ENCODE measurements around the gene SCLY. TPM values are rescaled to one million over a fixed set of nuclear protein-coding genes. Genes with fewer than 3 reads are reported as not detected.

SCLY gene
- total RNA-seq, 1 experiment from 2014 or later: 28.7 TPM

DNA sequence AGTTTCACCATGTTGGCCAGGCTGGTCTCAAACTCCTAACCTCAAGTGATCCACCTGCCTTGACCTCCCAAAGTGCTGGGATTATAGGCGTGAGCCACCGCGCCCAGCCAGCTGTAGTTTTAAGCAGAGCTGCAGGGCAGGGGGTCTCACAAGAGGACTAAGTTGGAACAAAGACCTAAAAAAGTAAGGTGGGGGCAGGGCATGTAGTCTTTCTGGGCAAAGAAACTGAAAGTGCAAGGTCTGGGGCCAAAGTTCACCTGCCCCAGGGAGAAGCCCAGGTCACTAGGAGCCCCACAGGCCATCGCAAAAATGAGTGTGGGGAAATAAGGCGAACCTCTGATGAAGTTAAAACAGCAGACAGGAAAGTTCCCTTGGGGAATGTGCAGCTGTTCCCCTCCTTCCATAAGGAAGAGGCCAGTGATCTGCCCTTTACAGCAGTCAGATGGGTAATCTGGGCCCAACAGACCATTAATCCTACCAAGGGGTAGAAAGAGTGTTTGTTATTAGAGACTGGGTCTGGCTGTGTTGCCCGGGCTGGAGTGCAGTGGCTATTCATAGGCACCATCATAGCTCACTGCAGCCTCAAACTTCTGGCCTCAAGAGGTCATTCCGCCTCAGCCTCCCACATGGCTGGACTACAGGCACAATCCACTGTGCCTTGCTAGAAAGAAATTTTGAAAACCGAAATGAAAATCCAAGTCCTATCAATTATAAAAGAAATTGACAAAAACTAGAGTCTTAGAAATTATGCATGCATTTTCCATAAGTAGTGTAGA is 2.8 kb downstream of the SCLY start (continued):
- TF ChIP-seq ZNF274 (IDR thresholded peaks at IDR 0.05; ENCODE audit: low read depth, low read length) (no peak), ZFX (IDR thresholded peaks at IDR 0.05) (no peak), SP1 (IDR thresholded peaks at IDR 0.05; ENCODE audit: low read depth) (no peak), POLR2AphosphoS5 (IDR thresholded peaks at IDR 0.05; ENCODE audit: low read depth, low read length) (no peak), EZH2phosphoT487 (IDR thresholded peaks at IDR 0.05; ENCODE audit: borderline replicate concordance) (no peak), POLR2A (IDR thresholded peaks at IDR 0.05; ENCODE audit: borderline replicate concordance, extremely low read depth, insufficient read depth, insufficient read length) (no peak)
- TF ChIP-seq, protein P1, sequence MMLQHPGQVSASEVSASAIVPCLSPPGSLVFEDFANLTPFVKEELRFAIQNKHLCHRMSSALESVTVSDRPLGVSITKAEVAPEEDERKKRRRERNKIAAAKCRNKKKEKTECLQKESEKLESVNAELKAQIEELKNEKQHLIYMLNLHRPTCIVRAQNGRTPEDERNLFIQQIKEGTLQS (IDR thresholded peaks at IDR 0.05): no peak

DNA sequence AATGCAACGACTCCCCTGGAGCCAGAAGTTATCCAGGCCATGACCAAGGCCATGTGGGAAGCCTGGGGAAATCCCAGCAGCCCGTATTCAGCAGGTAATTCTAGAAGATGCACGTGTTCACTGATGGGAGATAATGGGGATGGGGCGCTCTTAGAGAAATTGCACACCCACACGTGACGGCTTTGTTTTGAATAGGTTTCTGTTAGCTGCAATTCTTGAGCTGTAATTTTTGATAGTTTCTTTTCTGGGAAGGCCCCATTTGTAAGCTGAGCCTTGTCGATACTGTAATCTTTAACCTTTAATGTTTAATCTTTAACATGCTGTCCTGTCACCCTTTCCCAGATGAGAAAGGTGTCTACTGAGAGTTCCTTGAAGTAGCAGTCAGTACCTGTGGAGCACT is 3.6 kb downstream of the SCLY start:
- H3K79me2 ChIP-seq (ENCODE audit: insufficient read depth, low read length): peaks cover 40% of the 10 kb centered on the region
- H3K9me2 ChIP-seq (ENCODE audit: insufficient read depth): no peaks in the 10 kb centered on the region
- RAD21 ChIA-PET (ENCODE audit: low non-redundant PET in 1 of 2, low total read pairs in 2 of 2, uncharacterized antibody in 2 of 2, unreplicated experiment in 2 of 2): no interaction called here
- TF ChIP-seq JUND (IDR thresholded peaks at IDR 0.05) (no peak), CEBPB (IDR thresholded peaks at IDR 0.05; ENCODE audit: low read depth) (no peak), RAD21 (IDR thresholded peaks at IDR 0.05; ENCODE audit: low read depth) (no peak), POLR2AphosphoS5 (IDR thresholded peaks at IDR 0.05; ENCODE audit: low read depth, low read length) (no peak), FOSL1 (IDR thresholded peaks at IDR 0.05; ENCODE audit: low read depth) (no peak), YY1 (IDR thresholded peaks at IDR 0.05; ENCODE audit: extremely low read depth, insufficient replicate concordance, low read depth, low read length) (no peak), SRF (IDR thresholded peaks at IDR 0.05; ENCODE audit: low read depth) (no peak), POLR2A (IDR thresholded peaks at IDR 0.05; ENCODE audit: borderline replicate concordance, extremely low read depth, insufficient read depth, insufficient read length) (no peak), CBX3 (IDR thresholded peaks at IDR 0.05; ENCODE audit: low read depth) (no peak), EZH2 (IDR thresholded peaks at IDR 0.05) (no peak), ZFX (IDR thresholded peaks at IDR 0.05) (no peak), EGR1 (IDR thresholded peaks at IDR 0.05; ENCODE audit: low read depth) (no peak), EZH2phosphoT487 (IDR thresholded peaks at IDR 0.05; ENCODE audit: borderline replicate concordance) (no peak), SP1 (IDR thresholded peaks at IDR 0.05; ENCODE audit: low read depth) (no peak), ZNF274 (IDR thresholded peaks at IDR 0.05; ENCODE audit: low read depth, low read length) (no peak)
- TF ChIP-seq, protein P2, sequence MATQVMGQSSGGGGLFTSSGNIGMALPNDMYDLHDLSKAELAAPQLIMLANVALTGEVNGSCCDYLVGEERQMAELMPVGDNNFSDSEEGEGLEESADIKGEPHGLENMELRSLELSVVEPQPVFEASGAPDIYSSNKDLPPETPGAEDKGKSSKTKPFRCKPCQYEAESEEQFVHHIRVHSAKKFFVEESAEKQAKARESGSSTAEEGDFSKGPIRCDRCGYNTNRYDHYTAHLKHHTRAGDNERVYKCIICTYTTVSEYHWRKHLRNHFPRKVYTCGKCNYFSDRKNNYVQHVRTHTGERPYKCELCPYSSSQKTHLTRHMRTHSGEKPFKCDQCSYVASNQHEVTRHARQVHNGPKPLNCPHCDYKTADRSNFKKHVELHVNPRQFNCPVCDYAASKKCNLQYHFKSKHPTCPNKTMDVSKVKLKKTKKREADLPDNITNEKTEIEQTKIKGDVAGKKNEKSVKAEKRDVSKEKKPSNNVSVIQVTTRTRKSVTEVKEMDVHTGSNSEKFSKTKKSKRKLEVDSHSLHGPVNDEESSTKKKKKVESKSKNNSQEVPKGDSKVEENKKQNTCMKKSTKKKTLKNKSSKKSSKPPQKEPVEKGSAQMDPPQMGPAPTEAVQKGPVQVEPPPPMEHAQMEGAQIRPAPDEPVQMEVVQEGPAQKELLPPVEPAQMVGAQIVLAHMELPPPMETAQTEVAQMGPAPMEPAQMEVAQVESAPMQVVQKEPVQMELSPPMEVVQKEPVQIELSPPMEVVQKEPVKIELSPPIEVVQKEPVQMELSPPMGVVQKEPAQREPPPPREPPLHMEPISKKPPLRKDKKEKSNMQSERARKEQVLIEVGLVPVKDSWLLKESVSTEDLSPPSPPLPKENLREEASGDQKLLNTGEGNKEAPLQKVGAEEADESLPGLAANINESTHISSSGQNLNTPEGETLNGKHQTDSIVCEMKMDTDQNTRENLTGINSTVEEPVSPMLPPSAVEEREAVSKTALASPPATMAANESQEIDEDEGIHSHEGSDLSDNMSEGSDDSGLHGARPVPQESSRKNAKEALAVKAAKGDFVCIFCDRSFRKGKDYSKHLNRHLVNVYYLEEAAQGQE (IDR thresholded peaks at IDR 0.05; ENCODE audit: low read depth): no peak
- TF ChIP-seq, protein P1 (IDR thresholded peaks at IDR 0.05): no peak
- TF ChIP-seq, protein P3, sequence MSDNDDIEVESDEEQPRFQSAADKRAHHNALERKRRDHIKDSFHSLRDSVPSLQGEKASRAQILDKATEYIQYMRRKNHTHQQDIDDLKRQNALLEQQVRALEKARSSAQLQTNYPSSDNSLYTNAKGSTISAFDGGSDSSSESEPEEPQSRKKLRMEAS (IDR thresholded peaks at IDR 0.05): no peak
- TF ChIP-seq, protein P4, sequence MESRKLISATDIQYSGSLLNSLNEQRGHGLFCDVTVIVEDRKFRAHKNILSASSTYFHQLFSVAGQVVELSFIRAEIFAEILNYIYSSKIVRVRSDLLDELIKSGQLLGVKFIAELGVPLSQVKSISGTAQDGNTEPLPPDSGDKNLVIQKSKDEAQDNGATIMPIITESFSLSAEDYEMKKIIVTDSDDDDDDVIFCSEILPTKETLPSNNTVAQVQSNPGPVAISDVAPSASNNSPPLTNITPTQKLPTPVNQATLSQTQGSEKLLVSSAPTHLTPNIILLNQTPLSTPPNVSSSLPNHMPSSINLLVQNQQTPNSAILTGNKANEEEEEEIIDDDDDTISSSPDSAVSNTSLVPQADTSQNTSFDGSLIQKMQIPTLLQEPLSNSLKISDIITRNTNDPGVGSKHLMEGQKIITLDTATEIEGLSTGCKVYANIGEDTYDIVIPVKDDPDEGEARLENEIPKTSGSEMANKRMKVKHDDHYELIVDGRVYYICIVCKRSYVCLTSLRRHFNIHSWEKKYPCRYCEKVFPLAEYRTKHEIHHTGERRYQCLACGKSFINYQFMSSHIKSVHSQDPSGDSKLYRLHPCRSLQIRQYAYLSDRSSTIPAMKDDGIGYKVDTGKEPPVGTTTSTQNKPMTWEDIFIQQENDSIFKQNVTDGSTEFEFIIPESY (IDR thresholded peaks at IDR 0.05; ENCODE audit: extremely low read depth, insufficient replicate concordance, low read length): no peak

More for the DNA sequence above, 3.6 kb downstream of the SCLY start:
- no peak overlapping the region for H3K27ac ChIP-seq (ENCODE audit: low read depth, low read length)
- H3K9me3 ChIP-seq (ENCODE audit: control insufficient read depth in 1 of 2, insufficient read depth in 1 of 2, low read depth in 1 of 2, low read length in 2 of 2): no peaks in the 10 kb centered on the region
- H3K36me3 ChIP-seq (ENCODE audit: control insufficient read depth in 1 of 2, insufficient read depth in 2 of 2, low read length in 2 of 2): peaks cover 13 to 36% of the 10 kb centered on the region in 2 experiments; a peak in 3 of 4 replicates
- H4K20me1 ChIP-seq (ENCODE audit: insufficient read depth): no peaks in the 10 kb centered on the region
- H3K4me3 ChIP-seq (replicated peaks in 1 of 2; ENCODE audit: low read depth in 1 of 2, low read length in 2 of 2): no peak overlapping the region
- no peak for ATAC-seq
- no peak overlapping the region for H3K4me2 ChIP-seq (ENCODE audit: low read length)
- ChIA-PET POLR2A (interaction anchor here (1.0 kb wide), 1 partner anchor 34 kb away, joined by 3 read pairs; no protein-coding TSS in a partner anchor), CTCF (no interaction called here)
- no peaks in the 10 kb centered on the region for H3K27me3 ChIP-seq (ENCODE audit: insufficient read depth, low read length)
- intact Hi-C loops (cut with micrococcal nuclease): no loop called here
- no peak overlapping the region for H2AFZ ChIP-seq (ENCODE audit: low read depth, low read length, poor library complexity, severe bottlenecking)
- no peak overlapping the region for H3K9ac ChIP-seq (ENCODE audit: low read length)
- peaks cover 8 to 20% of the 10 kb centered on the region in 2 experiments; a peak in 2 of 4 replicates for H3K4me1 ChIP-seq (ENCODE audit: control insufficient read depth in 1 of 2, insufficient read depth in 2 of 2, low read length in 2 of 2)
- no TSS peak for BruUV-seq (replicated peaks)
- no peak for DNase-seq (ENCODE audit: low read depth, low spot score)
